ENCODE data around the gene LGALS7.

DNA sequence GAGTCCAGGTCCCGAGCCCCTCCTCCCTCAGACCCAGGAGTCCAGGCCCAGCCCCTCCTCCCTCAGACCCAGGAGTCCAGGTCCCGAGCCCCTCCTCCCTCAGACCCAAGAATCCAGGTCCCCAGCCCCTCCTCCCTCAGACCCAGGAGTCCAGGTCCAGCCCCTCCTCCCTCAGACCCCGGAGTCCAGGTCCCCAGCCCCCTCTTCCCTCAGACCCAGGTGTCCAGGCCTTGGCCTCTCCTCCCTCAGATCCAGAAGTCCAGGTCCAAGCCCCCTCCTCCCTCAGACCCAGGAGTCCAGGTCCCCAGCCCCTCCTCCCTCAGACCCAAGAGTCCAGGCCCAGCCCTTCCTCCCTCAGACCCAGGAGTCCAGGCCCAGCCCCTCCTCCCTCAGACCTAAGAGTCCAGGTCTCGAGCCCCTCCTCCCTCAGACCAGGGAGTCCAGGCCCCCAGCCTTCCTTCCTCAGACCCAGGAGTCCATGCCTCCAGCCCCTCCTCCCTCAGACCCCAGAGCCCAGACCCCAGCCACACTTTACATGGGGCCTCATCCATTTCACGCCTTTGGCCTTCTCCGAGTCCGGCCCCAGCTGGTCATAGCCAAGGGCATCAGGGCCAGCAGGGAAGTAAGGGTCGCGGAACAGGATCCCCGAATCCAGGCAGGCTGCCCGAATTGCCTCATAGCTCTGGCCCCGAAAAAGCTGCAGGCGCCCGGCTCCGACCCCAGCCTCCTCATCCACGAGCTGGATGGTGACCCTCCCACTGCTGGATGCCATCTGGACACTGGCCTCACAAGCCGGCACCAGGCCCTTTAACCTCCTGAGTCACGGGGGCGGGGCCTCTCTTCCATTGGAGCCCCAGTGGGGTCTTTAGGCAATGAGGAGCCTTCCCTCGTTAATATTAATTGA is 29.7 kb downstream of the LGALS7 start:
- TF ChIP-seq, protein P1, sequence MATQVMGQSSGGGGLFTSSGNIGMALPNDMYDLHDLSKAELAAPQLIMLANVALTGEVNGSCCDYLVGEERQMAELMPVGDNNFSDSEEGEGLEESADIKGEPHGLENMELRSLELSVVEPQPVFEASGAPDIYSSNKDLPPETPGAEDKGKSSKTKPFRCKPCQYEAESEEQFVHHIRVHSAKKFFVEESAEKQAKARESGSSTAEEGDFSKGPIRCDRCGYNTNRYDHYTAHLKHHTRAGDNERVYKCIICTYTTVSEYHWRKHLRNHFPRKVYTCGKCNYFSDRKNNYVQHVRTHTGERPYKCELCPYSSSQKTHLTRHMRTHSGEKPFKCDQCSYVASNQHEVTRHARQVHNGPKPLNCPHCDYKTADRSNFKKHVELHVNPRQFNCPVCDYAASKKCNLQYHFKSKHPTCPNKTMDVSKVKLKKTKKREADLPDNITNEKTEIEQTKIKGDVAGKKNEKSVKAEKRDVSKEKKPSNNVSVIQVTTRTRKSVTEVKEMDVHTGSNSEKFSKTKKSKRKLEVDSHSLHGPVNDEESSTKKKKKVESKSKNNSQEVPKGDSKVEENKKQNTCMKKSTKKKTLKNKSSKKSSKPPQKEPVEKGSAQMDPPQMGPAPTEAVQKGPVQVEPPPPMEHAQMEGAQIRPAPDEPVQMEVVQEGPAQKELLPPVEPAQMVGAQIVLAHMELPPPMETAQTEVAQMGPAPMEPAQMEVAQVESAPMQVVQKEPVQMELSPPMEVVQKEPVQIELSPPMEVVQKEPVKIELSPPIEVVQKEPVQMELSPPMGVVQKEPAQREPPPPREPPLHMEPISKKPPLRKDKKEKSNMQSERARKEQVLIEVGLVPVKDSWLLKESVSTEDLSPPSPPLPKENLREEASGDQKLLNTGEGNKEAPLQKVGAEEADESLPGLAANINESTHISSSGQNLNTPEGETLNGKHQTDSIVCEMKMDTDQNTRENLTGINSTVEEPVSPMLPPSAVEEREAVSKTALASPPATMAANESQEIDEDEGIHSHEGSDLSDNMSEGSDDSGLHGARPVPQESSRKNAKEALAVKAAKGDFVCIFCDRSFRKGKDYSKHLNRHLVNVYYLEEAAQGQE (IDR thresholded peaks at IDR 0.05; ENCODE audit: insufficient read depth in 1 of 2, low read depth in 2 of 2, low read length in 1 of 2), result no peak
- TF ChIP-seq, protein P2, sequence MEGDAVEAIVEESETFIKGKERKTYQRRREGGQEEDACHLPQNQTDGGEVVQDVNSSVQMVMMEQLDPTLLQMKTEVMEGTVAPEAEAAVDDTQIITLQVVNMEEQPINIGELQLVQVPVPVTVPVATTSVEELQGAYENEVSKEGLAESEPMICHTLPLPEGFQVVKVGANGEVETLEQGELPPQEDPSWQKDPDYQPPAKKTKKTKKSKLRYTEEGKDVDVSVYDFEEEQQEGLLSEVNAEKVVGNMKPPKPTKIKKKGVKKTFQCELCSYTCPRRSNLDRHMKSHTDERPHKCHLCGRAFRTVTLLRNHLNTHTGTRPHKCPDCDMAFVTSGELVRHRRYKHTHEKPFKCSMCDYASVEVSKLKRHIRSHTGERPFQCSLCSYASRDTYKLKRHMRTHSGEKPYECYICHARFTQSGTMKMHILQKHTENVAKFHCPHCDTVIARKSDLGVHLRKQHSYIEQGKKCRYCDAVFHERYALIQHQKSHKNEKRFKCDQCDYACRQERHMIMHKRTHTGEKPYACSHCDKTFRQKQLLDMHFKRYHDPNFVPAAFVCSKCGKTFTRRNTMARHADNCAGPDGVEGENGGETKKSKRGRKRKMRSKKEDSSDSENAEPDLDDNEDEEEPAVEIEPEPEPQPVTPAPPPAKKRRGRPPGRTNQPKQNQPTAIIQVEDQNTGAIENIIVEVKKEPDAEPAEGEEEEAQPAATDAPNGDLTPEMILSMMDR (IDR thresholded peaks at IDR 0.05), result no peak
- TF ChIP-seq POLR2AphosphoS5 (IDR thresholded peaks at IDR 0.05; ENCODE audit: low read depth, low read length) (peak; percentile 18; the same call in 1 of the 2 replicates), SIN3A (IDR thresholded peaks at IDR 0.05; ENCODE audit: borderline replicate concordance, insufficient read depth, low read depth, low read length) (no peak)
